Neuronal stem cell (in vitro differentiated cells): ENCODE measurements around the gene AUTS2.

ENCODE experiments used
- DNase-seq: peaks from one replicate; pipeline ENCODE4 v3.0.0-alpha.2; 2013; ENCODE audit warnings: low spot score
- H2AFZ ChIP-seq: one replicate; pipeline ENCODE4 v1.6.1; 2013; ENCODE audit warnings: mild to moderate bottlenecking, low read length, inconsistent platforms
- H2AK5ac ChIP-seq: 2 replicates; pipeline ENCODE4 v1.6.1; 2013; ENCODE audit warnings: low read depth, mild to moderate bottlenecking, inconsistent platforms, low read length, moderate library complexity, mixed read lengths
- H2BK120ac ChIP-seq: 2 replicates; pipeline ENCODE4 v1.6.1; 2013; ENCODE audit warnings: low read depth, mild to moderate bottlenecking, inconsistent platforms, low read length, moderate library complexity, mixed read lengths
- H2BK12ac ChIP-seq: one replicate; pipeline ENCODE4 v1.6.1; 2013; ENCODE audit warnings: low read length, inconsistent platforms
- H2BK15ac ChIP-seq: 2 replicates; pipeline ENCODE4 v1.6.1; 2013; ENCODE audit warnings: mild to moderate bottlenecking, low read length, inconsistent platforms, mixed read lengths
- H2BK5ac ChIP-seq: one replicate; pipeline ENCODE4 v1.6.1; 2013; ENCODE audit warnings: inconsistent platforms, mild to moderate bottlenecking, low read length, moderate library complexity
- H3K14ac ChIP-seq: one replicate; pipeline ENCODE4 v1.6.1; 2013; ENCODE audit warnings: low read length, inconsistent platforms
- H3K18ac ChIP-seq: 2 replicates; pipeline ENCODE4 v1.6.1; 2013; ENCODE audit warnings: low read length, inconsistent platforms
- H3K23ac ChIP-seq: 2 replicates; pipeline ENCODE4 v1.6.1; 2013; ENCODE audit warnings: low read depth, mild to moderate bottlenecking, mixed read lengths, low read length, inconsistent platforms; ENCODE audit not compliant: poor library complexity
- H3K27ac ChIP-seq: replicated peaks from 3 replicates; pipeline ENCODE4 v1.5.1; 2013; ENCODE audit warnings: low read length, inconsistent platforms
- H3K27me3 ChIP-seq, 3 experiments: 2 replicates each; pipeline ENCODE4 v1.6.1; 2013; ENCODE audit warnings: low read length in 3 of 3, mild to moderate bottlenecking in 2 of 3, inconsistent platforms in 1 of 3, low read depth in 1 of 3, mixed read lengths in 1 of 3, moderate library complexity in 1 of 3; ENCODE audit not compliant: control insufficient read depth in 3 of 3, insufficient read depth in 3 of 3
- H3K36me3 ChIP-seq, 2 donors: replicated peaks in 1 of 2; 2 replicates each; pipeline ENCODE4 v1.6.1; 2013; ENCODE audit warnings: low read length in 2 of 2; ENCODE audit not compliant: control insufficient read depth in 2 of 2, insufficient read depth in 2 of 2
- H3K4ac ChIP-seq: 2 replicates; pipeline ENCODE4 v1.6.1; 2013; ENCODE audit warnings: inconsistent platforms, mild to moderate bottlenecking, low read length, moderate library complexity
- H3K4me1 ChIP-seq, 2 donors: 1 replicate in 1 of 2; 2 replicates in 1 of 2; pipeline ENCODE4 v1.6.1; 2013; ENCODE audit warnings: low read length in 2 of 2, low read depth in 1 of 2; ENCODE audit not compliant: control insufficient read depth in 2 of 2, insufficient read depth in 1 of 2
- H3K4me2 ChIP-seq: one replicate; pipeline ENCODE4 v1.6.1; 2013; ENCODE audit warnings: mild to moderate bottlenecking, low read length, inconsistent platforms; ENCODE audit not compliant: insufficient read depth, poor library complexity, severe bottlenecking
- H3K4me3 ChIP-seq, 2 donors: 2 replicates each; pipeline ENCODE4 v1.5.1; 2013; ENCODE audit warnings: low read length in 2 of 2, mild to moderate bottlenecking in 2 of 2, inconsistent platforms in 1 of 2, moderate library complexity in 1 of 2
- H3K79me1 ChIP-seq: one replicate; pipeline ENCODE4 v1.6.1; 2013; ENCODE audit warnings: low read depth, mild to moderate bottlenecking, inconsistent platforms, low read length, moderate library complexity
- H3K9ac ChIP-seq: one replicate; pipeline ENCODE4 v1.6.1; 2013; ENCODE audit warnings: mild to moderate bottlenecking, low read depth, low read length, inconsistent platforms; ENCODE audit not compliant: poor library complexity
- H3K9me3 ChIP-seq, 2 donors: replicated peaks in 1 of 2; 2 replicates each; pipeline versions ENCODE3 to v1.6.1; 2013; ENCODE audit warnings: low read length in 2 of 2, mild to moderate bottlenecking in 2 of 2, inconsistent platforms in 1 of 2, low read depth in 1 of 2, mixed read lengths in 1 of 2, moderate library complexity in 1 of 2; ENCODE audit not compliant: control insufficient read depth in 2 of 2, insufficient read depth in 1 of 2
- H4K8ac ChIP-seq: one replicate; pipeline ENCODE4 v1.6.1; 2013; ENCODE audit warnings: low read depth, mild to moderate bottlenecking, inconsistent platforms, low read length, moderate library complexity
- H4K91ac ChIP-seq: one replicate; pipeline ENCODE4 v1.6.1; 2013; ENCODE audit warnings: low read length, low read depth, mild to moderate bottlenecking, inconsistent platforms; ENCODE audit not compliant: poor library complexity
- WGBS, 2 donors: extraction: QIAGEN DNeasy Blood & Tissue Kit; methylation state at CpG; one replicate each; pipeline ENCODE4 v1.1.7; 2013; ENCODE audit warnings: missing lambda C conversion rate in 2 of 2, mixed read lengths in 1 of 2; ENCODE audit not compliant: insufficient read length in 2 of 2, insufficient replicate concordance in 1 of 2; ENCODE audit errors: extremely low coverage in 2 of 2; 5-methylcytosine and 5-hydroxymethylcytosine counted together

AUTS2 gene

GRCh38 chr7:69657331-69657730 lies 59.1 kb downstream of the AUTS2 start:
- H2AFZ ChIP-seq: no peak overlapping the region
- peaks cover 9 to 19% of the 10 kb centered on the region in 2 donors for H3K4me1 ChIP-seq
- no peak overlapping the region for H3K27ac ChIP-seq
- no peak overlapping the region for H3K4me2 ChIP-seq
- H2AK5ac ChIP-seq: no peak overlapping the region
- H2BK12ac ChIP-seq: no peak overlapping the region
- H3K9ac ChIP-seq: no peak overlapping the region
- H3K4ac ChIP-seq: no peak overlapping the region
- no CpG with 5 or more reads among the region's 4 CpGs for WGBS, 2 donors
- H3K9me3 ChIP-seq: no peaks in the 10 kb centered on the region
- no peak overlapping the region for H3K14ac ChIP-seq
- H3K4me3 ChIP-seq: no peak overlapping the region
- H2BK5ac ChIP-seq: no peak overlapping the region
- H2BK120ac ChIP-seq: no peak overlapping the region
- H3K23ac ChIP-seq: no peak overlapping the region
- no peak for DNase-seq
- H3K79me1 ChIP-seq: no peaks in the 10 kb centered on the region
- H3K18ac ChIP-seq: no peak overlapping the region
- no peak overlapping the region for H4K8ac ChIP-seq
- H3K36me3 ChIP-seq: no peaks in the 10 kb centered on the region
- no peak overlapping the region for H4K91ac ChIP-seq
- H2BK15ac ChIP-seq: no peak overlapping the region
- H3K27me3 ChIP-seq: no peaks in the 10 kb centered on the region

GRCh38 chr7:69657985-69658384 lies 59.7 kb downstream of the AUTS2 start:
- H2BK12ac ChIP-seq: no peak overlapping the region
- H2BK120ac ChIP-seq: no peak overlapping the region
- no peak overlapping the region for H3K23ac ChIP-seq
- H4K91ac ChIP-seq: no peak overlapping the region
- H3K4me1 ChIP-seq: peaks cover 9 to 19% of the 10 kb centered on the region in 2 donors
- H3K9ac ChIP-seq: no peak overlapping the region
- WGBS, 2 donors: no CpG with 5 or more reads among the region's 3 CpGs
- no peak overlapping the region for H2AFZ ChIP-seq
- no peak overlapping the region for H3K4ac ChIP-seq
- no peak overlapping the region for H2BK5ac ChIP-seq
- no peaks in the 10 kb centered on the region for H3K9me3 ChIP-seq
- no peaks in the 10 kb centered on the region for H3K79me1 ChIP-seq
- H3K4me2 ChIP-seq: no peak overlapping the region
- no peak overlapping the region for H4K8ac ChIP-seq
- H3K14ac ChIP-seq: no peak overlapping the region
- H3K27me3 ChIP-seq: no peaks in the 10 kb centered on the region
- H3K18ac ChIP-seq: no peak overlapping the region
- no peaks in the 10 kb centered on the region for H3K36me3 ChIP-seq
- no peak overlapping the region for H3K27ac ChIP-seq
- H3K4me3 ChIP-seq: no peak overlapping the region
- no peak overlapping the region for H2BK15ac ChIP-seq
- DNase-seq: no peak
- no peak overlapping the region for H2AK5ac ChIP-seq

GRCh38 chr7:69659983-69660382 lies 61.7 kb downstream of the AUTS2 start:
- Histone ChIP-seq H2AFZ (no peak overlapping the region), H2BK12ac (no peak overlapping the region), H4K8ac (no peak overlapping the region), H3K9ac (no peak overlapping the region), H4K91ac (no peak overlapping the region), H3K27ac (no peak overlapping the region), H3K79me1 (no peaks in the 10 kb centered on the region), H3K23ac (no peak overlapping the region), H3K4me1 (peaks cover 7 to 10% of the 10 kb centered on the region in 2 donors), H3K4ac (no peak overlapping the region), H3K4me3 (no peak overlapping the region), H2BK5ac (no peak overlapping the region), H3K18ac (no peak overlapping the region), H3K14ac (no peak overlapping the region), H3K36me3 (no peaks in the 10 kb centered on the region), H2BK120ac (no peak overlapping the region), H2AK5ac (no peak overlapping the region), H3K4me2 (no peak overlapping the region), H2BK15ac (no peak overlapping the region), H3K27me3 (no peaks in the 10 kb centered on the region), H3K9me3 (no peaks in the 10 kb centered on the region)
- no peak for DNase-seq
- WGBS, 2 donors: no CpG with 5 or more reads among the region's 2 CpGs

- no peak overlapping the region for H3K23ac ChIP-seq
- no peak overlapping the region for H2BK12ac ChIP-seq
- H3K4me3 ChIP-seq: no peak overlapping the region
- H3K4ac ChIP-seq: no peak overlapping the region
- H4K91ac ChIP-seq: no peak overlapping the region
- H3K36me3 ChIP-seq: no peaks in the 10 kb centered on the region
- H3K27me3 ChIP-seq: no peaks in the 10 kb centered on the region
- no peak overlapping the region for H2AK5ac ChIP-seq
- no peak overlapping the region for H3K14ac ChIP-seq
- no peak overlapping the region for H2BK5ac ChIP-seq
- H3K18ac ChIP-seq: no peak overlapping the region
- no peaks in the 10 kb centered on the region for H3K9me3 ChIP-seq
- H3K27ac ChIP-seq: no peak overlapping the region
- no peaks in the 10 kb centered on the region for H3K79me1 ChIP-seq
- no peak overlapping the region for H2BK15ac ChIP-seq
- WGBS, 2 donors: no CpG with 5 or more reads among the region's 3 CpGs
- peaks cover 7 to 13% of the 10 kb centered on the region in 2 donors for H3K4me1 ChIP-seq
- H3K4me2 ChIP-seq: no peak overlapping the region
- H4K8ac ChIP-seq: no peak overlapping the region
- H3K9ac ChIP-seq: no peak overlapping the region
- H2AFZ ChIP-seq: no peak overlapping the region
- DNase-seq: no peak
- H2BK120ac ChIP-seq: no peak overlapping the region
These were observed 63.1 kb downstream of the AUTS2 start for GRCh38 chr7:69661342-69661741.
